Measurements from ENCODE around the gene NYAP2. TPM values are rescaled to one million over a fixed set of nuclear protein-coding genes. Genes with fewer than 3 reads are reported as not detected.

The NYAP2 gene
- total and polyA plus RNA-seq, 2 of the 4 experiments (the other 2 are of a cell fraction) = not detected

DNA sequence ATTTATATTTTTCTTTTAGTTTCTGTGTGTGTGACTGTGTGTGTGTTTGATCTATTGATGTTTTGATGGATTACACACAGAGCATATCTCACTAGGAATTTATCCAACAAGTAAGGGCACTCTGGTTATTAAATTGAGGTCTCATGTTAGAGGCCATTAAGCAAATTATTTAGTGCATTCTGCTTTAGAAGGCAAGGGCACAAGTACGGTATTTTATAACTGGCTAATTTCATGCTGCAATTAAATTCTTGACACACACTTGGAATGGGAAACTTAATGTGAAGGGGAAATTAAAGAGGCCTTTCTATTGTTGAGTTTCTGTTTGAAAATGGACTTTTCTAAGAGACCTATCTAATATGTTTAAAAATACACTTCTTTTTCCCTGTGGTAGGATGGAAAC lies 25.8 kb downstream of the NYAP2 start:
- H2AK5ac ChIP-seq (ENCODE audit: low read depth, low read length) = no peak overlapping the region
- in situ Hi-C loops (cut with MboI; ENCODE audit: low sequenced_read_pairs) = no loop called here
- no peak overlapping the region for H4K5ac ChIP-seq (ENCODE audit: low read depth, low read length)
- CTCF ChIA-PET = interaction anchor here (0.7 kb wide), 1 partner anchor 247 kb away, joined by 4 read pairs; no protein-coding TSS in a partner anchor
- H3K4me2 ChIP-seq (ENCODE audit: low read depth, low read length) = no peak overlapping the region
- no peak for TF ChIP-seq FOS (IDR thresholded peaks at IDR 0.05; ENCODE audit: low read depth, low read length)
- no peak for TF ChIP-seq CTCF (conservative IDR thresholded peaks at IDR 0.05; ENCODE audit: low read depth, low read length)
- no peak for TF ChIP-seq BHLHE40 (IDR thresholded peaks at IDR 0.05; ENCODE audit: low read depth, low read length)
- no peak for TF ChIP-seq RAD21 (IDR thresholded peaks at IDR 0.05; ENCODE audit: low read length)
- TF ChIP-seq, protein P1, sequence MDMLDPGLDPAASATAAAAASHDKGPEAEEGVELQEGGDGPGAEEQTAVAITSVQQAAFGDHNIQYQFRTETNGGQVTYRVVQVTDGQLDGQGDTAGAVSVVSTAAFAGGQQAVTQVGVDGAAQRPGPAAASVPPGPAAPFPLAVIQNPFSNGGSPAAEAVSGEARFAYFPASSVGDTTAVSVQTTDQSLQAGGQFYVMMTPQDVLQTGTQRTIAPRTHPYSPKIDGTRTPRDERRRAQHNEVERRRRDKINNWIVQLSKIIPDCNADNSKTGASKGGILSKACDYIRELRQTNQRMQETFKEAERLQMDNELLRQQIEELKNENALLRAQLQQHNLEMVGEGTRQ (IDR thresholded peaks at IDR 0.05; ENCODE audit: low read depth, low read length) = no peak
- no peak for TF ChIP-seq MAFK (IDR thresholded peaks at IDR 0.05; ENCODE audit: low read depth, low read length)
- TF ChIP-seq RCOR1 (IDR thresholded peaks at IDR 0.05; ENCODE audit: insufficient replicate concordance, low read length) = no peak
- no peak for TF ChIP-seq CHD1 (IDR thresholded peaks at IDR 0.05; ENCODE audit: low read depth, low read length)
- no peak for TF ChIP-seq MXI1 (IDR thresholded peaks at IDR 0.05; ENCODE audit: borderline replicate concordance, low read depth, low read length)
- no peak for TF ChIP-seq NFE2L2 (IDR thresholded peaks at IDR 0.05; ENCODE audit: low read depth, low read length)
- TF ChIP-seq SMC3 (IDR thresholded peaks at IDR 0.05; ENCODE audit: low read depth, low read length) = no peak
- TF ChIP-seq, protein P2, sequence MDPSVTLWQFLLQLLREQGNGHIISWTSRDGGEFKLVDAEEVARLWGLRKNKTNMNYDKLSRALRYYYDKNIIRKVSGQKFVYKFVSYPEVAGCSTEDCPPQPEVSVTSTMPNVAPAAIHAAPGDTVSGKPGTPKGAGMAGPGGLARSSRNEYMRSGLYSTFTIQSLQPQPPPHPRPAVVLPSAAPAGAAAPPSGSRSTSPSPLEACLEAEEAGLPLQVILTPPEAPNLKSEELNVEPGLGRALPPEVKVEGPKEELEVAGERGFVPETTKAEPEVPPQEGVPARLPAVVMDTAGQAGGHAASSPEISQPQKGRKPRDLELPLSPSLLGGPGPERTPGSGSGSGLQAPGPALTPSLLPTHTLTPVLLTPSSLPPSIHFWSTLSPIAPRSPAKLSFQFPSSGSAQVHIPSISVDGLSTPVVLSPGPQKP (IDR thresholded peaks at IDR 0.05; ENCODE audit: borderline replicate concordance, low read depth, low read length) = no peak
- no peak for TF ChIP-seq RFX5 (IDR thresholded peaks at IDR 0.05; ENCODE audit: low read depth, low read length)
- no peak for TF ChIP-seq MAZ (IDR thresholded peaks at IDR 0.05; ENCODE audit: borderline replicate concordance, low read depth, low read length)
- no peak overlapping the region for H3K27ac ChIP-seq (ENCODE audit: insufficient read depth, low read length)
- WGBS, 2 experiments (ENCODE audit: extremely low coverage in 2 of 2, insufficient read length in 1 of 2) = 67% methylated on average over 1 of the region's 1 CpG; no CpG with 5 or more reads in 1 of the 2 experiments
- no peak overlapping the region for H2AFZ ChIP-seq (replicated peaks; ENCODE audit: low read length, poor library complexity)
- no peak overlapping the region for H3K4me3 ChIP-seq (ENCODE audit: insufficient read depth, low read depth, low read length)
- H3K9ac ChIP-seq (ENCODE audit: low read depth, low read length) = no peak overlapping the region
- no peak overlapping the region for H3K4ac ChIP-seq (ENCODE audit: low read depth, low read length)
- POLR2A ChIA-PET (ENCODE audit: unreplicated experiment) = no interaction called here
- intact Hi-C loops (cut with micrococcal nuclease) = no loop called here
- DNase-seq (no peak), ATAC-seq (ENCODE audit: low read depth) (no peak)
- no peak overlapping the region for H4K8ac ChIP-seq (ENCODE audit: low read depth in 2 of 2, low read length in 2 of 2)
- H3K56ac ChIP-seq (ENCODE audit: extremely low read depth, insufficient read depth, low read length) = no peak overlapping the region
- no peaks in the 10 kb centered on the region for H3K4me1 ChIP-seq (ENCODE audit: control insufficient read depth, insufficient read depth, low read length)
- no peak overlapping the region for H2BK120ac ChIP-seq (ENCODE audit: low read depth, low read length)
- H2BK15ac ChIP-seq (ENCODE audit: low read depth, low read length) = no peak overlapping the region
- no peak overlapping the region for H2AK9ac ChIP-seq (replicated peaks; ENCODE audit: low read depth, low read length, poor library complexity)
- no peaks in the 10 kb centered on the region for H4K20me1 ChIP-seq (ENCODE audit: insufficient read depth, low read length)
- no TSS peak for BruUV-seq (replicated peaks)
- no peak overlapping the region for H4K91ac ChIP-seq (ENCODE audit: insufficient read depth, low read depth, low read length)
- H3K79me1 ChIP-seq (ENCODE audit: low read depth in 1 of 2, low read length in 2 of 2) = no peaks in the 10 kb centered on the region
- H3K14ac ChIP-seq (replicated peaks; ENCODE audit: low read depth, low read length) = no peak overlapping the region
- no peaks in the 10 kb centered on the region for H3K9me3 ChIP-seq (ENCODE audit: control insufficient read depth, insufficient read depth, low read length)
- no peak overlapping the region for H2BK20ac ChIP-seq (ENCODE audit: low read depth, low read length)
- no peak overlapping the region for H3K23ac ChIP-seq (ENCODE audit: low read depth, low read length)
- no peaks in the 10 kb centered on the region for H3K9me1 ChIP-seq (ENCODE audit: insufficient read depth, low read length)
- H3K36me3 ChIP-seq (ENCODE audit: control insufficient read depth, insufficient read depth, low read length) = no peaks in the 10 kb centered on the region
- H3K27me3 ChIP-seq (ENCODE audit: control insufficient read depth, insufficient read depth, low read length) = no peaks in the 10 kb centered on the region
- dilution Hi-C loops (cut with HindIII; ENCODE audit: low sequenced_read_pairs, unreplicated experiment) = no loop called here
- H3K18ac ChIP-seq (ENCODE audit: low read depth, low read length) = no peak overlapping the region
- H2BK5ac ChIP-seq (ENCODE audit: low read depth, low read length, poor library complexity, severe bottlenecking) = no peak overlapping the region
